GM13976 (cell line): ENCODE results near the gene USE1.
A peak's percentile ranks its signal among the peaks of the same experiment; 100 is the strongest.

Experiments used
- DNase-seq: peaks from one replicate; pipeline ENCODE4 v3.0.0; 2012; ENCODE audit warnings: low spot score
- CTCF ChIP-seq: IDR thresholded peaks from 2 replicates; pipeline ENCODE4 v1.5.1; 2012; ENCODE audit warnings: borderline replicate concordance, mild to moderate bottlenecking; ENCODE audit not compliant: insufficient read depth; ENCODE audit errors: extremely low read depth, missing control alignments, control extremely low read depth
- in situ Hi-C: fragments of 300-500 bp; cut with MboI; formaldehyde crosslinking; loops from one replicate; pipeline ENCODE4 v1.12.0; 2022; ENCODE audit warnings: low sequenced_read_pairs, mixed read lengths, inconsistent platforms; ENCODE audit not compliant: unreplicated experiment

The USE1 gene

GRCh38 chr19:17202249-17202648 lies 12.9 kb upstream of the USE1 start:
- TF ChIP-seq CTCF, result no peak
- in situ Hi-C loops, result no loop called here

GRCh38 chr19:17202713-17203112 lies 12.4 kb upstream of the USE1 start:
- in situ Hi-C loops, result no loop called here
- no peak for TF ChIP-seq CTCF
- no peak for DNase-seq

More at GRCh38 chr19:17202249-17202648, 12.9 kb upstream of the USE1 start:
- no peak for DNase-seq

- peak; percentile 53 for TF ChIP-seq CTCF
- in situ Hi-C loops, result no loop called here
- DNase-seq, result peak; percentile 66
These were observed 9.7 kb upstream of the USE1 start for GRCh38 chr19:17205237-17206140.

- in situ Hi-C loops, result no loop called here
- DNase-seq, result no peak
- no peak for TF ChIP-seq CTCF
These were observed 8.2 kb upstream of the USE1 start for GRCh38 chr19:17206736-17207581.

- DNase-seq, result peak; percentile 83
- no peak for TF ChIP-seq CTCF
- in situ Hi-C loops, result no loop called here
These were observed 5.8 kb upstream of the USE1 start for GRCh38 chr19:17209126-17210036.

- DNase-seq, result no peak
- in situ Hi-C loops, result no loop called here
- no peak for TF ChIP-seq CTCF
These were observed 4.9 kb upstream of the USE1 start for GRCh38 chr19:17210296-17210695.
